H1 (cell line): ENCODE results near the gene CTNNA3. TPM values are rescaled to one million over a fixed set of nuclear protein-coding genes. Genes with fewer than 3 reads are reported as not detected.

Source experiments
- CTCF ChIA-PET: fragments of 300-600 bp; sonication (Branson Sonifier 250); formaldehyde crosslinking; loops from one replicate; lab custom pipeline; 2021; ENCODE audit not compliant: partially characterized antibody; lab: Charles Lee
- POLR2A ChIA-PET: fragments of 300-600 bp; sonication (Branson Sonifier 250); formaldehyde crosslinking; loops from one replicate; lab custom pipeline; 2021; ENCODE audit warnings: inconsistent platforms; ENCODE audit not compliant: partially characterized antibody; lab: Charles Lee
- DNase-seq, 2 experiments: peaks; one replicate each; pipeline versions ENCODE4 v3.0.0 to v3.0.0-alpha.2; 2010 to 2022; ENCODE audit warnings: low spot score in 2 of 2, low read depth in 1 of 2, mixed read lengths in 1 of 2
- FAIRE-seq: peaks from 2 replicates; lab custom pipeline; 2011; peaks lifted over from hg19 to GRCh38; lab: Jason Lieb, UNC
- H2AFZ ChIP-seq: 2 replicates; pipeline ENCODE4 v1.8.1; 2012; ENCODE audit warnings: low read length, inconsistent platforms
- H2AK5ac ChIP-seq: 2 replicates; pipeline ENCODE4 v1.6.1; 2013; ENCODE audit warnings: low read depth, low read length
- H2BK120ac ChIP-seq: replicated peaks from 2 replicates; pipeline ENCODE3; 2013; ENCODE audit warnings: low read depth, low read length, inconsistent platforms
- H2BK12ac ChIP-seq: 2 replicates; pipeline ENCODE4 v1.6.1; 2013; ENCODE audit warnings: low read depth, low read length
- H2BK15ac ChIP-seq: 2 replicates; pipeline ENCODE4 v1.6.1; 2013; ENCODE audit warnings: low read length
- H2BK20ac ChIP-seq: 2 replicates; pipeline ENCODE4 v1.6.1; 2013; ENCODE audit warnings: low read length
- H2BK5ac ChIP-seq: 2 replicates; pipeline ENCODE4 v1.6.1; 2013; ENCODE audit warnings: low read depth, low read length
- H3K14ac ChIP-seq: 2 replicates; pipeline ENCODE4 v1.6.1; 2013; ENCODE audit warnings: inconsistent platforms; ENCODE audit not compliant: insufficient read length
- H3K18ac ChIP-seq: 2 replicates; pipeline ENCODE4 v1.6.1; 2013; ENCODE audit warnings: low read length; ENCODE audit errors: extremely low read depth
- H3K23ac ChIP-seq: 2 replicates; pipeline ENCODE4 v1.6.1; 2013; ENCODE audit warnings: inconsistent platforms; ENCODE audit not compliant: insufficient read length
- H3K23me2 ChIP-seq: 2 replicates; pipeline ENCODE4 v1.6.1; 2013; ENCODE audit warnings: low read depth, low read length
- H3K27ac ChIP-seq: 2 replicates; pipeline ENCODE4 v1.6.1; 2011; ENCODE audit warnings: low read depth, low read length, inconsistent platforms
- H3K27me3 ChIP-seq, 4 experiments: replicated peaks in 1 of 4; 1 replicate in 1 of 4; 2 replicates in 3 of 4; pipeline versions ENCODE4 v1.6.1 to v1.8.1; 2011 to 2013; ENCODE audit warnings: low read length in 3 of 4, mild to moderate bottlenecking in 3 of 4, inconsistent platforms in 2 of 4, mixed read lengths in 2 of 4, moderate library complexity in 1 of 4; ENCODE audit not compliant: control insufficient read depth in 3 of 4, insufficient read depth in 3 of 4; ENCODE audit errors: extremely low read depth in 1 of 4
- H3K36me3 ChIP-seq, 4 experiments: 2 replicates each; pipeline versions ENCODE4 v1.6.1 to v1.8.1; 2011 to 2013; ENCODE audit warnings: mild to moderate bottlenecking in 4 of 4, low read length in 3 of 4, moderate library complexity in 2 of 4, control low read depth in 1 of 4, inconsistent platforms in 1 of 4; ENCODE audit not compliant: insufficient read depth in 4 of 4, control insufficient read depth in 2 of 4
- H3K4ac ChIP-seq: replicated peaks from 2 replicates; pipeline ENCODE3; 2013; ENCODE audit warnings: low read length, low read depth, mixed read lengths, inconsistent platforms; ENCODE audit not compliant: insufficient read length
- H3K4me1 ChIP-seq, 4 experiments: replicated peaks in 1 of 4; 1 replicate in 1 of 4; 2 replicates in 3 of 4; pipeline versions ENCODE4 v1.6.1 to v1.8.1; 2011 to 2013; ENCODE audit warnings: low read length in 3 of 4, inconsistent platforms in 2 of 4, mixed read lengths in 1 of 4; ENCODE audit not compliant: insufficient read depth in 4 of 4, control insufficient read depth in 3 of 4
- H3K4me2 ChIP-seq, 2 experiments: 2 replicates each; pipeline versions ENCODE4 v1.6.1 to v1.8.1; 2011 to 2013; ENCODE audit warnings: low read depth in 2 of 2, low read length in 2 of 2, control low read depth in 1 of 2, inconsistent platforms in 1 of 2, mild to moderate bottlenecking in 1 of 2; ENCODE audit not compliant: insufficient read depth in 1 of 2
- H3K4me3 ChIP-seq, 4 experiments: fragments of 200-600, 300-600 bp in 1 of 4; sonication (generic), shearing (Covaris generic), sonication (Bioruptor Twin) in 1 of 4; 2 replicates each; pipeline versions ENCODE4 v1.5.1 to v1.8.1; 2011 to 2016; ENCODE audit warnings: low read length in 4 of 4, low read depth in 3 of 4, control low read depth in 2 of 4, inconsistent platforms in 2 of 4, mild to moderate bottlenecking in 2 of 4, mixed read lengths in 1 of 4, moderate library complexity in 1 of 4; ENCODE audit not compliant: insufficient read depth in 2 of 4; ENCODE audit errors: extremely low read depth in 1 of 4
- H3K56ac ChIP-seq: replicated peaks from 2 replicates; pipeline ENCODE3; 2013; ENCODE audit warnings: low read depth, mild to moderate bottlenecking, mixed read lengths, low read length, inconsistent platforms; ENCODE audit not compliant: insufficient read length
- H3K79me1 ChIP-seq: 2 replicates; pipeline ENCODE4 v1.6.1; 2013; ENCODE audit warnings: low read depth, low read length, control low read depth
- H3K79me2 ChIP-seq, 2 experiments: 2 replicates each; pipeline versions ENCODE4 v1.6.1 to v1.8.1; 2012 to 2013; ENCODE audit warnings: low read length in 2 of 2, mild to moderate bottlenecking in 2 of 2, inconsistent platforms in 1 of 2; ENCODE audit not compliant: insufficient read depth in 2 of 2, control insufficient read depth in 1 of 2
- H3K9ac ChIP-seq, 4 experiments: replicated peaks in 1 of 4; 1 replicate in 1 of 4; 2 replicates in 3 of 4; pipeline versions ENCODE4 v1.6.1 to v1.8.1; 2011 to 2013; ENCODE audit warnings: low read depth in 3 of 4, low read length in 3 of 4, control low read depth in 2 of 4, mild to moderate bottlenecking in 2 of 4, moderate library complexity in 2 of 4, inconsistent platforms in 1 of 4; ENCODE audit errors: extremely low read depth in 1 of 4
- H3K9me3 ChIP-seq, 2 experiments: 2 replicates each; pipeline versions ENCODE4 v1.6.1 to v1.8.1; 2012 to 2013; ENCODE audit warnings: mild to moderate bottlenecking in 2 of 2, moderate library complexity in 2 of 2, control low read depth in 1 of 2, inconsistent platforms in 1 of 2, low read depth in 1 of 2, low read length in 1 of 2, mixed read lengths in 1 of 2; ENCODE audit not compliant: insufficient read depth in 2 of 2
- H4K20me1 ChIP-seq, 2 experiments: replicated peaks in 1 of 2; 2 replicates each; pipeline versions ENCODE3 to v1.8.1; 2011 to 2013; ENCODE audit warnings: inconsistent platforms in 2 of 2, low read length in 2 of 2, mild to moderate bottlenecking in 1 of 2; ENCODE audit not compliant: insufficient read depth in 2 of 2, control insufficient read depth in 1 of 2
- H4K5ac ChIP-seq: 2 replicates; pipeline ENCODE4 v1.6.1; 2013; ENCODE audit warnings: low read length, low read depth, mixed read lengths, inconsistent platforms; ENCODE audit not compliant: insufficient read length
- H4K8ac ChIP-seq: 2 replicates; pipeline ENCODE4 v1.8.0; 2013; ENCODE audit warnings: mild to moderate bottlenecking, moderate library complexity, low read length, inconsistent platforms; ENCODE audit not compliant: insufficient read depth; ENCODE audit errors: extremely low read depth
- H4K91ac ChIP-seq: replicated peaks from 2 replicates; pipeline ENCODE3; 2013; ENCODE audit warnings: low read length, mixed read lengths, inconsistent platforms; ENCODE audit not compliant: insufficient read length
- BRCA1 ChIP-seq: IDR thresholded peaks from 2 replicates; pipeline ENCODE4 v1.6.1; 2012; ENCODE audit warnings: low read depth, low read length, improper control_type of control experiment
- CBX8 ChIP-seq: fragments of 300-800, 300-1000 bp; sonication (generic); IDR thresholded peaks from 2 replicates; pipeline ENCODE4 v1.7.1; 2016; ENCODE audit warnings: low read depth, low read length, borderline replicate concordance
- CEBPB ChIP-seq: IDR thresholded peaks from 2 replicates; pipeline ENCODE4 v1.6.1; 2012; ENCODE audit warnings: low read depth, low read length
- CHD2 ChIP-seq: IDR thresholded peaks from 2 replicates; pipeline ENCODE4 v1.6.1; 2012; ENCODE audit warnings: low read length, improper control_type of control experiment
- GABPA ChIP-seq: IDR thresholded peaks from 2 replicates; pipeline ENCODE4 v1.6.1; 2011; ENCODE audit warnings: mild to moderate bottlenecking, low read length, moderate library complexity, borderline replicate concordance; ENCODE audit not compliant: insufficient read depth
- SP4 ChIP-seq: IDR thresholded peaks from 2 replicates; pipeline ENCODE4 v1.6.1; 2012; ENCODE audit warnings: low read length, inconsistent platforms
- SUZ12 ChIP-seq: fragments of 200-600 bp; sonication (generic); IDR thresholded peaks from 2 replicates; pipeline ENCODE4 v1.6.1; 2012; ENCODE audit warnings: mild to moderate bottlenecking, inconsistent platforms, low read length, moderate library complexity, mixed read lengths
- WGBS, 2 experiments: shearing (Covaris generic) in 1 of 2; methylation state at CpG; one replicate each; pipeline versions ENCODE4 v1.1.6 to v1.1.7; 2013 to 2015; ENCODE audit warnings: low lambda C conversion rate in 2 of 2, mixed read lengths in 2 of 2, inconsistent platforms in 1 of 2, low coverage in 1 of 2, missing lambda C conversion rate in 1 of 2; ENCODE audit not compliant: insufficient replicate concordance in 2 of 2, insufficient coverage in 1 of 2, insufficient read length in 1 of 2; ENCODE audit errors: extremely low coverage in 1 of 2, missing lambda C conversion rate in 1 of 2; 5-methylcytosine and 5-hydroxymethylcytosine counted together
- polyA plus RNA-seq, 7 experiments: library from polyadenylated mRNA; depleted of rRNA in 3 of 7; stranded (reverse) in 5 of 7; unstranded in 2 of 7; fragments of >200 nt in 5 of 7; fragments of 200-250 nt in 2 of 7; gene quantifications; 1 replicate in 5 of 7; 2 replicates in 1 of 7; 4 replicates in 1 of 7; pipeline versions ENCODE4 v1.2.1 to v1.2.3, GENCODE V29; 2011 to 2013; ENCODE audit warnings: missing spikeins in 2 of 7, mixed read lengths in 2 of 7
- total RNA-seq: library from RNA; stranded (reverse); fragmentation: NEBNext Ultra II Directional; extraction: Animal tissue kit (Norgen Biotek cat#: 25700); gene quantifications from 2 replicates; pipeline ENCODE4 v1.2.1, GENCODE V29; 2021

The CTNNA3 gene
- total and polyA plus RNA-seq, 2 of the 8 experiments (the other 6 are each of a cell fraction or from before 2014, with no cell fraction given), result 1.3 to 1.5 TPM

DNA sequence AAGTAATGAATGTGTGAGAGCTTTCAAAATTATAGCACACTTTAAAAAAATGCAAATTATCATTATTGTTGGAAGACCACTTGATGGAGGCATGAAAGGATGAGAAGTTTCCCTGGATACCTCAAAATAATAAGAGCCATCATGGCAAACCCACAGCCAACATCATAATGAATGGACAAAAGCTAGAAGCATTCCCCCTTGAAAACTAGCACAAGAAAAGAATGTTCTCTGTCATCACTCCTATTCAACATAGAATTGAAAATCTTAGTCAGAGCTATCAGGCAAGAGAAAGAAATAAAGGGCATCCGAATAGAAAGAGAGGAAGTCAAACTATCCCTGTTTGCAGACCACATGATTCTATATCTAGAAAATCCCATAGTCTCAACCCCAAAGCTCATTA lies 1657.4 kb downstream of the CTNNA3 start:
- ChIA-PET CTCF (no interaction called here), POLR2A (no interaction called here)
- H3K27me3 ChIP-seq, result no peaks in the 10 kb centered on the region
- no peaks in the 10 kb centered on the region for H3K4me1 ChIP-seq
- no peak overlapping the region for H3K18ac ChIP-seq
- H3K9me3 ChIP-seq, result no peaks in the 10 kb centered on the region
- no peak overlapping the region for H4K5ac ChIP-seq
- no peak overlapping the region for H3K4me3 ChIP-seq
- no peak overlapping the region for H2BK12ac ChIP-seq
- H3K4me2 ChIP-seq, result no peak overlapping the region
- H2BK20ac ChIP-seq, result no peak overlapping the region
- no peak overlapping the region for H2BK120ac ChIP-seq
- no peak for DNase-seq
- no peaks in the 10 kb centered on the region for H3K79me2 ChIP-seq
- H3K9ac ChIP-seq, result no peak overlapping the region
- H3K79me1 ChIP-seq, result no peaks in the 10 kb centered on the region
- H2BK15ac ChIP-seq, result no peak overlapping the region
- no peak overlapping the region for H3K4ac ChIP-seq
- H4K91ac ChIP-seq, result no peak overlapping the region
- H4K20me1 ChIP-seq, result no peaks in the 10 kb centered on the region
- no peaks in the 10 kb centered on the region for H3K23me2 ChIP-seq
- H3K14ac ChIP-seq, result no peak overlapping the region
- FAIRE-seq, result no peak
- no peak overlapping the region for H3K56ac ChIP-seq
- H3K27ac ChIP-seq, result no peak overlapping the region
- H2AFZ ChIP-seq, result no peak overlapping the region
- TF ChIP-seq SUZ12 (no peak), CHD2 (no peak), CEBPB (no peak), BRCA1 (no peak), CBX8 (no peak), GABPA (no peak), SP4 (no peak)
- WGBS, 2 experiments, result 67% methylated on average over 1 of the region's 1 CpG; no CpG with 5 or more reads in 1 of the 2 experiments
- H3K36me3 ChIP-seq, result no peaks in the 10 kb centered on the region
- no peak overlapping the region for H4K8ac ChIP-seq
- no peak overlapping the region for H2BK5ac ChIP-seq
- no peak overlapping the region for H3K23ac ChIP-seq
- H2AK5ac ChIP-seq, result no peak overlapping the region
